Tibial artery (tissue), 4 donors: Measurements from ENCODE around the gene L3MBTL4.

ENCODE experiments used
- DNase-seq, 2 donors: peaks; one replicate each; pipeline ENCODE4 v3.0.0-alpha.2; 2019
- H3K27ac ChIP-seq, 2 donors: fragments of 200-600 bp; sonication (generic) in 1 of 2; 1 replicate in 1 of 2; 2 replicates in 1 of 2; pipeline ENCODE4 v1.5.1; 2018 to 2019; ENCODE audit warnings: mild to moderate bottlenecking in 1 of 2
- H3K27me3 ChIP-seq, 2 donors: fragments of 200-600 bp; sonication (generic) in 1 of 2; one replicate each; pipeline versions ENCODE4 v1.5.1 to v1.6.0; 2016 to 2019
- H3K36me3 ChIP-seq, 3 donors: fragments of 200-600 bp; sonication (generic) in 2 of 3; one replicate each; pipeline ENCODE4 v1.5.1; 2016 to 2019; ENCODE audit warnings: mild to moderate bottlenecking in 2 of 3
- H3K4me1 ChIP-seq, 4 donors: fragments of 200-600 bp; sonication (generic) in 2 of 4; 1 replicate in 3 of 4; 2 replicates in 1 of 4; pipeline ENCODE4 v1.5.1; 2016 to 2019
- H3K4me3 ChIP-seq, 2 donors: fragments of 200-600 bp; sonication (generic) in 1 of 2; 1 replicate in 1 of 2; 2 replicates in 1 of 2; pipeline ENCODE4 v1.5.1; 2018 to 2019; ENCODE audit warnings: mild to moderate bottlenecking in 2 of 2
- H3K9me3 ChIP-seq, 3 donors: fragments of 200-600 bp; sonication (generic) in 1 of 3; one replicate each; pipeline ENCODE4 v1.5.1; 2016 to 2019
- CTCF ChIP-seq, 2 experiments: fragments of 200-600 bp in 1 of 2; fragments of 450-650 bp in 1 of 2; IDR thresholded peaks; one replicate each; pipeline ENCODE4 v1.5.1; 2017 to 2019; ENCODE audit warnings: antibody characterized with exemption in 2 of 2, mild to moderate bottlenecking in 1 of 2, moderate library complexity in 1 of 2
- intact Hi-C: fragments of 100-400 bp; cut with DNase I; formaldehyde crosslinking; loops from one replicate; pipeline ENCODE4 v1.15.0; 2023; ENCODE audit warnings: low total_unique reads

Gene L3MBTL4

GRCh38 chr18:6039055-6039454 lies 375.7 kb downstream of the L3MBTL4 start:
- Histone ChIP-seq H3K4me1 (no peaks in the 10 kb centered on the region), H3K27ac (no peak overlapping the region), H3K9me3 (peaks cover 0 to 21% (median 16%) of the 10 kb centered on the region in 3 donors), H3K4me3 (no peak overlapping the region), H3K27me3 (no peaks in the 10 kb centered on the region), H3K36me3 (no peaks in the 10 kb centered on the region)
- intact Hi-C loops = no loop called here
- TF ChIP-seq CTCF (IDR thresholded peaks at IDR 0.05) = no peak
- no peak for DNase-seq

GRCh38 chr18:6031442-6031841 lies 383.3 kb downstream of the L3MBTL4 start:
- DNase-seq = no peak
- H3K4me1 ChIP-seq = no peaks in the 10 kb centered on the region
- TF ChIP-seq CTCF (IDR thresholded peaks at IDR 0.05) = no peak
- H3K36me3 ChIP-seq = no peaks in the 10 kb centered on the region
- H3K9me3 ChIP-seq = peaks cover 0 to 6% (median 4%) of the 10 kb centered on the region in 3 donors
- H3K27me3 ChIP-seq = no peaks in the 10 kb centered on the region
- no peak overlapping the region for H3K27ac ChIP-seq
- no peak overlapping the region for H3K4me3 ChIP-seq
- intact Hi-C loops = no loop called here

- Histone ChIP-seq H3K4me3 (no peak overlapping the region), H3K9me3 (peaks cover 0 to 3% (median 1%) of the 10 kb centered on the region in 3 donors), H3K27ac (no peak overlapping the region), H3K4me1 (no peaks in the 10 kb centered on the region), H3K27me3 (no peaks in the 10 kb centered on the region), H3K36me3 (no peaks in the 10 kb centered on the region)
- intact Hi-C loops = no loop called here
- no peak for TF ChIP-seq CTCF (IDR thresholded peaks at IDR 0.05)
- DNase-seq = no peak
Measured at GRCh38 chr18:6031002-6031401, 383.7 kb downstream of the L3MBTL4 start.

- Histone ChIP-seq H3K27me3 (no peaks in the 10 kb centered on the region), H3K4me3 (no peak overlapping the region), H3K9me3 (no peaks in the 10 kb centered on the region), H3K4me1 (no peaks in the 10 kb centered on the region), H3K27ac (no peak overlapping the region), H3K36me3 (no peaks in the 10 kb centered on the region)
- TF ChIP-seq CTCF (IDR thresholded peaks at IDR 0.05) = no peak
- intact Hi-C loops = no loop called here
- DNase-seq = no peak
Measured at GRCh38 chr18:6024745-6025248, 389.9 kb downstream of the L3MBTL4 start.

GRCh38 chr18:6023551-6023950 lies 391.2 kb downstream of the L3MBTL4 start:
- H3K27ac ChIP-seq = no peak overlapping the region
- no peaks in the 10 kb centered on the region for H3K4me1 ChIP-seq
- no peaks in the 10 kb centered on the region for H3K9me3 ChIP-seq
- no peak for DNase-seq
- intact Hi-C loops = no loop called here
- H3K4me3 ChIP-seq = no peak overlapping the region
- no peaks in the 10 kb centered on the region for H3K27me3 ChIP-seq
- no peak for TF ChIP-seq CTCF (IDR thresholded peaks at IDR 0.05)
- no peaks in the 10 kb centered on the region for H3K36me3 ChIP-seq

- Histone ChIP-seq H3K4me3 (no peak overlapping the region), H3K27ac (no peak overlapping the region), H3K4me1 (no peaks in the 10 kb centered on the region), H3K9me3 (no peaks in the 10 kb centered on the region), H3K27me3 (no peaks in the 10 kb centered on the region), H3K36me3 (no peaks in the 10 kb centered on the region)
- DNase-seq = no peak
- TF ChIP-seq CTCF (IDR thresholded peaks at IDR 0.05) = no peak
- intact Hi-C loops = no loop called here
Measured at GRCh38 chr18:6022845-6023244, 391.9 kb downstream of the L3MBTL4 start.
